NCI-H1694 (cell line): ENCODE results near the gene DMBX1.

ENCODE experiments used
- DNase-seq: peaks from one replicate; lab custom pipeline; 2025; lab: John Stamatoyannopoulos, UW

The DMBX1 gene

GRCh38 chr1:46459315-46459714, 30.3 kb upstream of the DMBX1 start:
- DNase-seq, result no peak

DNA sequence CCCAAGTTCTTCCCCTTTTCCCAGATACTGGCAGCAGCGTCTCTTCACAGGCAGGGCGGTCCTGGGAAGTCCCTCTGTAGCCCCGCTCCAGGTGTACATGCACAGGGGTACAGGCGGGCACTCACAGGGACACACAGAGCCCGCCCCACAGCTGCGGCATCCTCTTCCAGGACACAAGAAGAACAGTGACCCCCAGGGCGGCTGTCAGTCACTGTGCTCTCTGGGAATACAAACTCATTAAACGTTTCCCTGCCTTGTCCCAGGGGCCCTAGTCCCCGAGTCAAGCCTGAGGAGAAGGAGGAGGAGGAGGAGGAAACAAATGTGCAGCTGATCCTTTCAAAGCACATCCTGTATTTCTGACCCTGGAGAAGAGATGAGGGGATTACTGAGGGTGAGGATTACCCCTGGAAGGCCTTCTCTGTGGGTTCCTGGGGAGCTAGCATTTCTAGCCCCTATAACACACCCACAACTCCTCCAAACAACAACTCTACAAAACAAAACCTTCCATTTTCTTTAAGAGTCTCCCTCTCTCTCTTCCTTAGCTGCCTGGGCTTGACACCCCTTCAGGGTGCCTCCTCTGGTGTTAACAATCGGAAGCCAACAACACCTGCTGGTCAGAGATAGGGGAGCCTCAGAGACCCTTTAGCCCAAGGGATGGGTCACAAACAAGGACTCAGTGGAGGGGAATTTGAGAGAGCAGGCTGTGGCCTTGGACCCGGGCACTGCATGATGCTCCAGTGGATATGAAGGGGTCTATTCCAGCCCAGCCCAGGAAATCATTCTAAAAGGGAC, 28.4 kb upstream of the DMBX1 start:
- no peak for DNase-seq

- no peak for DNase-seq
These were observed 27.7 kb upstream of the DMBX1 start for GRCh38 chr1:46461809-46462448.

GRCh38 chr1:46464013-46464548, 25.6 kb upstream of the DMBX1 start:
- no peak for DNase-seq

- DNase-seq, result no peak
These were observed 24.7 kb upstream of the DMBX1 start for GRCh38 chr1:46464915-46465314.

DNA sequence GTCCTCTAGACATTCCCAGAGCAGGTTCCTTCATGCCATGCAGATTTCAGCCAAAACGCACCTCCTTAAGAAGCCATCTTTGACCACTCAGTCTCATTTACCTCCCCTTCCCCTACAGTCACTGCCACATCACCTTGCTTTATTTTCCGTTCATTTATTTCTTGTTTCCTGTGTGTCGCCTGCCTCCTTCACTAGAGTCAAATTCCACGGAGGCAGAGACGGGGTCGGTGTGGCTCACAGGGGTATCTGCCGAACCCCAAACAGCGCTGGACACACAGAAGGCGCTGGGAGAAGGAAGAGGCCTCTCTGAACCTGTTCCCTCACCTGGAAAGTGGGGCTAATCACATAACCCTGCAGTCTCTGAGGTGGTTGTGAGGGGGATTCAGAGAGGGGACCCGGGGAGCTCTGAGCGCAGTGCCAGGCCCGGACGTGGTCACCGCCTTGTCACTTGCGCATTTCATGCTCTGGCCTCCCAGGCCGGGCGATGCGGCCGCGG, 23.6 kb upstream of the DMBX1 start:
- no peak for DNase-seq

GRCh38 chr1:46466477-46467182, 23.0 kb upstream of the DMBX1 start:
- DNase-seq, result no peak

DNA sequence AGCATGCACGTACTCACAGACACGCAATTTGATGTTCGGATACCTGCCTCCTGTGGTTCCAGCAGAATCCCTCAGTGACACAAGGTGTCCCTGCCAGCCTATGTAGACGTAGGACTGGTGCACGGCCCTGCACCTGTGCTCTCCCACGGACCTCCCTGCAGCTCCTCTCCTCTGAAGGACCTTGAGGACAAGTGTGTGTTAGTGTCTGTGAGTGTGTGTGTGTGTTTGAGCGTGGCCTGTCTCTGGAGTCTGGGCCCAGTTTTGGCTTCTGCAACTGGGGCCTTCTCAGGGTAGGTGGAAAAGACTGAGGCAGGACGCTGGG, 22.5 kb upstream of the DMBX1 start:
- no peak for DNase-seq

DNA sequence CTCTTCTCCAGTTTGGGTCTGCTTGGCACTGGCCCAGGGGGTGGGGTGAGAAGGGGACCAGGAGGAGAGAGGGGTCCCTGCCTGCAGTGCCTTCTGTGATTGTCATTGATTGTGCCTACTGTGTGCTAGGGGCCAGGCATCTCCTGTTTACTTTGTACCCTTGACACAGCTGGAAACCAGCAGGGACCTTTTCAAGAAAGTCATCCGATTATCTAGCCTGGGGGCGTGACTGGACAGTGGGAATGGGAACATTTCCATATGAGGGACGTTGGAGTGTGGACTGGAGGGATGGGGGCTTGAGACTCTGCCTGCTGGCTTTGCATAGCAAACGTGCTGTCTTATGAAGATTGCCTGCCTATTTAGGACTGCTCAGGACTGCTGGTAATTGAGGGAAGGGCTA, 19.8 kb upstream of the DMBX1 start:
- no peak for DNase-seq

- no peak for DNase-seq
These were observed 17.7 kb upstream of the DMBX1 start for GRCh38 chr1:46471848-46472492.

- DNase-seq, result no peak
These were observed 17.0 kb upstream of the DMBX1 start for GRCh38 chr1:46472498-46473181.

DNA sequence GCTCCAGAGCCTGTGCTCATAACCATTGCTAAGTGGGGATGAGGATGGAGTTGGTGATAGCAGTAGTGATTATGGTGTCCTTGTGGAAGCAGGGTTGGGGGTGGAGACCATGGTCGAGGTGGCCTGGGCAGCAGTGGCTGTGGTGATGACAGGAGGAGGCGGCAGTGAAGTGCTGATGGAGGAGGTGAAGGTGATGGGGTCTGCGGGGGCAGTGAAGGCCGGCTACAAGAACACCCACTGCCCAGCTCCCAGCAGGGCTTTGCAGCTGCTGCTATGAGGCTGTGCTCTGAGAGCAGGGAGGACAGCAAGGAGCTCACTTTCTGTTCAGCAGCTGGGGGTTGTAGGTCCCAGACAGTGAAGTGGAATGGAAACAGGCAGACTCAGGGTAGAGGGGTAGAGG, 15.6 kb upstream of the DMBX1 start:
- DNase-seq, result no peak

DNA sequence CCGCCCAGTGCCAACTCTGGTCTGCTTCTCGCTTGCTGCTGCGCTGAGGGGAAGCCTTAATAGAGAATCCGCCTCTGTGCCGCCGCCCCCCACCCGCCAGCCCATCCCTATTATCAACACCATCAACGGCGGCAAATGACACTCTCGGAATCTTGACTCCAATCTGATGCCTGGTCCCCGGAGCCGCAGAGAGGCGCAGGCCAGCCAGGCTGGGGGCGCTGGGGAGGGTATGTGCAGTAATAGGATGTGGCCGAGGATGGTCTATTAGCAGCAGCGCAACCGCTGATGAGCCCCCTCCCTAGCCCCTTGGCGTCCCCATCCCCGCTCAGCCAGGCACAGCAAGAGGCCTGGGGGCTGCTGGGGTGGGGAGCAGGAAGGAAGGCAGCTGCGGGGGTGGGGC, 15.1 kb upstream of the DMBX1 start:
- DNase-seq, result no peak

DNA sequence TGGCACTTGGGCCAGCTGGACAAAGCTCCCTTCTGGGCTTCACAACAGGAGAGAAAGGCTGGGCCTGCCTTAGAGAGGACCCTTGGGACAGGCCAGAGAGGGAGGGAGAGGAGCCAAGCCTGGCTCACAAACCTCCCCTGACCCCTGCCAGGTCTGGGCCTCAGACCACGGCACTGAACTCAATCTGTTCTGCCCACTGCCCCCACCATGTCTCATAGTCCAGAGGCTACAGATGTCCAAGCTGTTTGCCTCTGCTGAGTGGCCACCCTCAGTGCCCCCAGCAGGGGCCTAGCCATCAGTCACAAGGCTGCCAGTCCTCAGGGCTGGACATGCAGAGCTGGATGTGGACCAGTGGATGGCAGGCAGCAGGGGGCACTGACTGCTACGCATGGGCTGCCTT, 13.0 kb upstream of the DMBX1 start:
- DNase-seq, result no peak

- peak; percentile 73 for DNase-seq
These were observed 12.3 kb upstream of the DMBX1 start for GRCh38 chr1:46477153-46477929.

GRCh38 chr1:46478721-46479485, 10.7 kb upstream of the DMBX1 start:
- DNase-seq, result no peak

- DNase-seq, result no peak
These were observed 9.8 kb upstream of the DMBX1 start for GRCh38 chr1:46479744-46480350.

GRCh38 chr1:46480959-46481646, 8.5 kb upstream of the DMBX1 start:
- no peak for DNase-seq

DNA sequence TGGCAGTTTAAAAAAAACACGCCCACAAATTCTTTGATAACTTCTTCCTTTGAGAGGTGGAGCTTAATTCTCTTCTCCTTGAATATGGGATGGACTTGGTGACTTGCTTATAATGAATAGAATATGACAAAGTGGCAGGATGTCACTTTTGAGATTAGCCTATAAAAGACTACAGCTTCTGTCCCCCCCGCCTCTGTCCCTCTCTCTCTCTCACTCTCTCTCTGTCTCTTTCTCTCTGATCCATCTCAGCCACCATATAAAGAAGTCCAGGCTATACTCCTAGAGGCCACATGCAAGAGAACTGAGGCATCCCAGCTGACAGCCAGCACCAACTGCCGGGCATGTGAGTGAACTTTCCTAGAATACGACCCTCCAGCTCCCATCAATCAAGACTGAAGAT, 7.7 kb upstream of the DMBX1 start:
- no peak for DNase-seq
